ENCODE measurements around the gene STX8.
"Not testable (repeated sequence)": the region's sequence is repeated elsewhere in the genome, so short reads cannot be mapped to it uniquely, and the experiment has no call there.

STX8 gene

DNA sequence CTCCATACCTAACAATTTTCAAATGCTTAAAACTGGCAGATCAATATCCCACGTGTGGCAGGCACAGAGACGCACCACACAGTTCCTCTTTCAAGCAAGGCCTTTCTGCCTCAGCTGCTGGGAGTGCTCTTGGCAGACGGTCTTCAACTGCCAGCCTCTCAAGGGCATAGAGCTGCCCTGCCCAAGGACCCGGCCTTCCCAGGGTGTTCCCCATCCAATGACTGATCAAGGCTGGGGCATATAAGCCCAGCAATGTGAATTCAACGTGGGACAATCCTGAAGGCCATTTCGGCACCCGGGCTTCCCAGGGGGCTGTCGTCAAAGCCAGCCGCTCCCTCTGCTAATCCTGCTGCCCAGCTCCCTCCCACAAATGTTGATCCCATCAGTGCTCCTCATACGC lies 107.1 kb downstream of the STX8 start:
- TF ChIP-seq, protein P1, sequence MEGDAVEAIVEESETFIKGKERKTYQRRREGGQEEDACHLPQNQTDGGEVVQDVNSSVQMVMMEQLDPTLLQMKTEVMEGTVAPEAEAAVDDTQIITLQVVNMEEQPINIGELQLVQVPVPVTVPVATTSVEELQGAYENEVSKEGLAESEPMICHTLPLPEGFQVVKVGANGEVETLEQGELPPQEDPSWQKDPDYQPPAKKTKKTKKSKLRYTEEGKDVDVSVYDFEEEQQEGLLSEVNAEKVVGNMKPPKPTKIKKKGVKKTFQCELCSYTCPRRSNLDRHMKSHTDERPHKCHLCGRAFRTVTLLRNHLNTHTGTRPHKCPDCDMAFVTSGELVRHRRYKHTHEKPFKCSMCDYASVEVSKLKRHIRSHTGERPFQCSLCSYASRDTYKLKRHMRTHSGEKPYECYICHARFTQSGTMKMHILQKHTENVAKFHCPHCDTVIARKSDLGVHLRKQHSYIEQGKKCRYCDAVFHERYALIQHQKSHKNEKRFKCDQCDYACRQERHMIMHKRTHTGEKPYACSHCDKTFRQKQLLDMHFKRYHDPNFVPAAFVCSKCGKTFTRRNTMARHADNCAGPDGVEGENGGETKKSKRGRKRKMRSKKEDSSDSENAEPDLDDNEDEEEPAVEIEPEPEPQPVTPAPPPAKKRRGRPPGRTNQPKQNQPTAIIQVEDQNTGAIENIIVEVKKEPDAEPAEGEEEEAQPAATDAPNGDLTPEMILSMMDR (conservative IDR thresholded peaks at IDR 0.05; ENCODE audit: low read depth, low read length) = no peak
- no peak for DNase-seq (ENCODE audit: low read depth)
- H3K4me3 ChIP-seq (ENCODE audit: low read length) = no peak overlapping the region

DNA sequence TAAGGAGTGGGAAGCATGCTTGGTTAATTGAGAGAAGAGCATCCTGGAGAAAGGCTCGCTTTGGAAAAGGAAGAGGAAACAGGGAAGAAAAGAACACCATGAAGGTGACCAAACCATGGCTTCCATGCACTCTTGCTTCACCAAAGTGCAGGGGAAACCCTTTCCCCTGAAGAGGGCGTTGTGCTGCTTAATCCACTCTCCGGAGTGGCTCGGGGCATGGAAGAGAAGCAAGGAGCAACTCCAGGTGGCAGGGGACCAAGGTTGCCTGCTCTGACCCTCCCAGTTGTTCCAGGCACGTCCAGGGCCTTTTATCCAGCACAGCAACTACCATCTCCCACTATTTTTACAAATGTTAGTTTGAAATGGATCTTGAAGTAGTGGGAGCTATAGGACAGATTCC lies 108.1 kb downstream of the STX8 start:
- no peak overlapping the region for H3K4me3 ChIP-seq (ENCODE audit: low read length)
- DNase-seq (ENCODE audit: low read depth) = no peak
- TF ChIP-seq, protein P1 (conservative IDR thresholded peaks at IDR 0.05; ENCODE audit: low read depth, low read length) = peak; percentile 18

DNA sequence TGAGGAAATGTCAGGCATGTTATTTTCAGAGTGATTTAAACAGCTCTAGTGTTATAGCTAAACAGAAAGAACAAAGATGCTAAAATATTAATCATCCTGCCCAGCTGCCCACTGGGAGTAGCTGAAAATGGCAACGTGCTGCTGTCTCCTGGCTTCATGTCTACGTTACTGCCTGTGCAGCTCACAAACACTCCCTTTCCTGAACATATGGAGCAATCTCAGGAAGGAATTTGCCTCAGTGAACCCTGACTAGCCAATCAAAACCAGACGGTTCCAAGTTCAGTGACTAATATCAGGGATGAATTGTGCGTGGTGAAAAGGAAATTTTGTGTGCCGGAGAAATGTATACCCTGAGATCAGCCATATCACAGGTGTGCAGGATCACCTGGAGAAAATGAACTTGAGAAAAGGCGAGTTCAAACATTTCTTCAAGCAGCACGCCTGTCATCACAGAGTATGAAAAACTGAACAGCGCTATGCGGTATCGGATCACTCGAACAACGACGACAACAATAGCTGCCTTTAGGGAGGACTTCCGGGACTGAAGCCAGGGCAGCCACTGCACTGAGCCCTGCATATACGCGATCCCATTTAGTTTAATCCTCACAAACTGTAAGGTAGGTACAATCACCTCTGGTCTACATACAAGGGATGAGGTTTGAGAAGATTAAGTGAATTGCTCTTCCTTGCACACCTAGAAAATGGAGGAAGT lies 110.3 kb downstream of the STX8 start:
- no peak overlapping the region for H3K4me3 ChIP-seq (ENCODE audit: low read length)
- no peak for DNase-seq (ENCODE audit: low read depth)
- TF ChIP-seq, protein P1 (conservative IDR thresholded peaks at IDR 0.05; ENCODE audit: low read depth, low read length) = no peak

DNA sequence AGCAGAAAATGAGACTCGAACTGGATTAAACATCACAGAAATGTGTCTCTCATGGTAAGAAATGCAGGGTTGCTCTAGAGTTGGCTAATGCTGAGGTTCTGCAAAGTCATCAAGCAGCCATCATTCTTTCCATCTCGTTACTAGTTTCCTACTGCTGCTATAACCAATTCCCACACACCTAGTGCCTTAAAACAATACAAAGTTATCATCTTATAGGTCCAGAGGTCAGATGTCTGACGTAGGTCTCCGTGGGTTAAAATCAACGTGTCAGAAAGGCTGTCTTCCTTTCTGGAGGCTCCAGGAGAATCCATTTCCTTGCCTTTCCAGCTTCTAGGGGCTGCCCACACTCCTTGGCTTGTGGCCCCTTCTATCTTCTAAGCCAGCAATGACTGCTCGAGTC lies 118.6 kb downstream of the STX8 start:
- no peak for DNase-seq (ENCODE audit: low read depth)
- TF ChIP-seq, protein P1 (conservative IDR thresholded peaks at IDR 0.05; ENCODE audit: low read depth, low read length) = no peak
- H3K4me3 ChIP-seq (ENCODE audit: low read length) = no peak overlapping the region

DNA sequence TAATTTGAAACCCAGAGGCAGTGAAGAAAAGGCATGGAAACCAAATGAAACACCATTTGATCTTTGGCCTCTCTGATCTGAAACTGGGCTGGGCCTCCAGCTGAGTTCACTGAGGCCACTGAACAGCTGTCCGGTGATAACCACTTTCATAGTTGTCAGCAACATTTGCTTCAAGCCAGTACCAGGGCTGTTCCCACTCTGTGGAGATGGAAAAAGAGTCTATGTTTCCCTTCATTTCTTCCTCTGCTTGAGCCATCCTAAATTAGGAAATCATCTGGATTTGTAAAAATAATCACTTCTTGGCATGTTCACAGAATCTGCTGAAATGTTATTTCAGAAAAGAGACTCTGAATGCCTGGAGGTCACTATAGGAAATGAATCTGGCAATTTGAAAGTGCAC lies 119.3 kb downstream of the STX8 start:
- TF ChIP-seq, protein P1 (conservative IDR thresholded peaks at IDR 0.05; ENCODE audit: low read depth, low read length) = no peak
- DNase-seq (ENCODE audit: low read depth) = no peak
- no peak overlapping the region for H3K4me3 ChIP-seq (ENCODE audit: low read length)

DNA sequence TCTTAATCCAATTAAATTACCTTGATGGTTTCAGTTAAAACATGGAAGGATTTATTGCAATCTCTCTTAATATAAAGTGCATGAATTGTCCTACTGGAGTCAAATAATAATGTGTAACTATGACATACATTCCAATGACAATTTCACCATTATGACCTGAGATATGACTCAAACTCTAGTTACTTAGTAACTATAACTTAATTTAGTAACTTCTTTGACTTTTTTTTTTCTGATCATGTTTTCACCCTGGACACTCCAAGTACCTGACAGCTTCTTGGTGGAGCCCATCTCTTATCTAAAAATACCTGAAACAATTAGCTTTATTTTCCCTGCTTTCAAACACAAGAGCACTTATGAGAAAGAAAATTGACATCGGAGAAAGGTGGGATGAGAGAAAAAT lies 123.7 kb downstream of the STX8 start:
- DNase-seq (ENCODE audit: low read depth) = no peak
- H3K4me3 ChIP-seq (ENCODE audit: low read length) = no peak overlapping the region
- TF ChIP-seq, protein P1 (conservative IDR thresholded peaks at IDR 0.05; ENCODE audit: low read depth, low read length) = no peak

DNA sequence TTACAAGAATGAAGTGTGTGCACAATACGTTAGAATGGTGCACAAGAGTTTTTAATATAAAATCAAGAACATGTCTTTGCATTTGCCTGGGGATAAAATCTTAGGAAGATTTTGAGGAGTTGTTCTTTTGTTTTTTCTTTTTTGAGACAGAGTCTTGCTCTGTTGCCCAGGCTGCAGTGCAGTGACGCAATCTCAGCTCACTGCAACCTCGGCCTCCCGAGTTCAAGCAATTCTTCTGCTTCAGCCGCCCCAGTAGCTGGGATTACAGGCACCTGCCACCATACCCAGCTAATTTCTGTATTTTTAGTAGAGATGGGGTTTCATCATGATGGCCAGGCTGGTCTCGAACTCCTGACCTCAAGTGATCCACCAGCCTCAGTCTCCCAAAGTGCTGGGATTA lies 128.3 kb downstream of the STX8 start:
- not testable (repeated sequence) for DNase-seq (ENCODE audit: low read depth); H3K4me3 ChIP-seq (ENCODE audit: low read length)
